Endothelial cell of umbilical vein (primary cell): ENCODE data around the gene ACSM5.

Experiments used
- CTCF ChIP-seq, 2 donors: IDR thresholded peaks; 1 replicate in 1 of 2; 2 replicates in 1 of 2; pipeline ENCODE4 v1.5.1; 2011; ENCODE audit warnings: low read length in 2 of 2, mild to moderate bottlenecking in 2 of 2, moderate library complexity in 2 of 2, control low read depth in 1 of 2, inconsistent platforms in 1 of 2, low read depth in 1 of 2; ENCODE audit not compliant: insufficient read depth in 1 of 2; ENCODE audit errors: extremely low read depth in 1 of 2
- EZH2 ChIP-seq: IDR thresholded peaks from 2 replicates; pipeline ENCODE4 v1.6.1; 2012; ENCODE audit warnings: borderline replicate concordance, low read depth, mild to moderate bottlenecking, moderate library complexity, low read length, inconsistent platforms; ENCODE audit not compliant: severe bottlenecking
- FOS ChIP-seq: IDR thresholded peaks from 2 replicates; pipeline ENCODE4 v1.6.1; 2011; ENCODE audit warnings: mild to moderate bottlenecking, low read length, moderate library complexity, borderline replicate concordance; ENCODE audit not compliant: insufficient read depth
- GATA2 ChIP-seq: IDR thresholded peaks from 2 replicates; pipeline ENCODE4 v1.7.0; 2011; ENCODE audit warnings: low read depth, mild to moderate bottlenecking, moderate library complexity, mixed read lengths, low read length; ENCODE audit not compliant: insufficient read length, insufficient read depth
- JUN ChIP-seq: IDR thresholded peaks from 2 replicates; pipeline ENCODE4 v1.6.1; 2011; ENCODE audit warnings: borderline replicate concordance, low read depth; ENCODE audit not compliant: insufficient read length, insufficient read depth
- MAX ChIP-seq: IDR thresholded peaks from 2 replicates; pipeline ENCODE4 v1.6.1; 2011; ENCODE audit not compliant: insufficient read depth, insufficient read length
- POLR2A ChIP-seq: IDR thresholded peaks from 2 replicates; pipeline ENCODE4 v1.6.1; 2012; ENCODE audit warnings: low read depth, mild to moderate bottlenecking, control low read depth, low read length
- POLR2AphosphoS5 ChIP-seq: IDR thresholded peaks from 2 replicates; pipeline ENCODE4 v1.6.1; 2012; ENCODE audit warnings: low read depth, mild to moderate bottlenecking, control low read depth, low read length, moderate library complexity; ENCODE audit not compliant: insufficient read depth

GRCh38 chr16:20398603-20399002, 10.7 kb upstream of the ACSM5 start:
- TF ChIP-seq MAX (no peak), CTCF (IDR thresholded peaks at IDR 0.05; ENCODE audit: extremely low read depth in 1 of 2, insufficient read depth in 1 of 2, low read depth in 1 of 2, low read length in 2 of 2) (no peak), GATA2 (no peak), POLR2A (no peak), POLR2AphosphoS5 (no peak), EZH2 (no peak), FOS (no peak), JUN (no peak)
